ENCODE data around the gene PADI3. TPM values are rescaled to one million over a fixed set of nuclear protein-coding genes. Genes with fewer than 3 reads are reported as not detected.

PADI3 gene
- total RNA-seq, 4 donors from 2014 or later: 0.23 to 2.1 TPM; not detected in 2

GRCh38 chr1:17286646-17287045, 37.7 kb downstream of the PADI3 start:
- WGBS, 2 donors: 94 to 95% methylated on average over 5 of the region's 5 CpGs
- intact Hi-C loops (cut with DNase I; ENCODE audit: low total_unique reads): no loop called here
- no peak for DNase-seq (ENCODE audit: low spot score in 2 of 2)
- TF ChIP-seq CTCF (IDR thresholded peaks at IDR 0.05) (no peak), POLR2A (IDR thresholded peaks at IDR 0.05) (no peak)
- H3K4me3 ChIP-seq (ENCODE audit: low read depth, poor library complexity, severe bottlenecking): no peak overlapping the region

GRCh38 chr1:17287130-17287776, 38.4 kb downstream of the PADI3 start:
- 61 to 69% methylated on average over 5 of the region's 5 CpGs for WGBS, 2 donors
- DNase-seq (ENCODE audit: low spot score in 2 of 2): no peak
- H3K4me3 ChIP-seq (ENCODE audit: low read depth, poor library complexity, severe bottlenecking): no peak overlapping the region
- intact Hi-C loops (cut with DNase I; ENCODE audit: low total_unique reads): no loop called here
- TF ChIP-seq POLR2A (IDR thresholded peaks at IDR 0.05) (no peak), CTCF (IDR thresholded peaks at IDR 0.05) (no peak)

GRCh38 chr1:17289721-17290120, 40.8 kb downstream of the PADI3 start:
- intact Hi-C loops (cut with DNase I; ENCODE audit: low total_unique reads): no loop called here
- H3K4me3 ChIP-seq (ENCODE audit: low read depth, poor library complexity, severe bottlenecking): no peak overlapping the region
- peak in 1 of 2 donors; percentile 33 for DNase-seq (ENCODE audit: low spot score in 2 of 2)
- TF ChIP-seq CTCF (IDR thresholded peaks at IDR 0.05): no peak
- no peak for TF ChIP-seq POLR2A (IDR thresholded peaks at IDR 0.05)
- 14 to 27% methylated on average over 2 of the region's 2 CpGs for WGBS, 2 donors

- intact Hi-C loops (cut with DNase I; ENCODE audit: low total_unique reads): no loop called here
- DNase-seq (ENCODE audit: low spot score in 2 of 2): no peak
- WGBS, 2 donors: 83 to 97% methylated on average over 3 of the region's 3 CpGs
- H3K4me3 ChIP-seq (ENCODE audit: low read depth, poor library complexity, severe bottlenecking): no peak overlapping the region
- no peak for TF ChIP-seq POLR2A (IDR thresholded peaks at IDR 0.05)
- TF ChIP-seq CTCF (IDR thresholded peaks at IDR 0.05): no peak
Observed at GRCh38 chr1:17290553-17290952, 41.7 kb downstream of the PADI3 start.

GRCh38 chr1:17292299-17293160, 43.6 kb downstream of the PADI3 start:
- WGBS, 2 donors: 35 to 38% methylated on average over 7 of the region's 7 CpGs
- no peak for DNase-seq (ENCODE audit: low spot score in 2 of 2)
- intact Hi-C loops (cut with DNase I; ENCODE audit: low total_unique reads): no loop called here
- no peak overlapping the region for H3K4me3 ChIP-seq (ENCODE audit: low read depth, poor library complexity, severe bottlenecking)
- TF ChIP-seq CTCF (IDR thresholded peaks at IDR 0.05) (no peak), POLR2A (IDR thresholded peaks at IDR 0.05) (no peak)
